NOMO-1 (cell line): ENCODE measurements around the gene UCN.

Source experiments
- DNase-seq, 2 experiments: peaks; one replicate each; lab custom pipeline; 2025; ENCODE audit not compliant: unreplicated experiment in 2 of 2; lab: John Stamatoyannopoulos, UW

UCN gene

DNA sequence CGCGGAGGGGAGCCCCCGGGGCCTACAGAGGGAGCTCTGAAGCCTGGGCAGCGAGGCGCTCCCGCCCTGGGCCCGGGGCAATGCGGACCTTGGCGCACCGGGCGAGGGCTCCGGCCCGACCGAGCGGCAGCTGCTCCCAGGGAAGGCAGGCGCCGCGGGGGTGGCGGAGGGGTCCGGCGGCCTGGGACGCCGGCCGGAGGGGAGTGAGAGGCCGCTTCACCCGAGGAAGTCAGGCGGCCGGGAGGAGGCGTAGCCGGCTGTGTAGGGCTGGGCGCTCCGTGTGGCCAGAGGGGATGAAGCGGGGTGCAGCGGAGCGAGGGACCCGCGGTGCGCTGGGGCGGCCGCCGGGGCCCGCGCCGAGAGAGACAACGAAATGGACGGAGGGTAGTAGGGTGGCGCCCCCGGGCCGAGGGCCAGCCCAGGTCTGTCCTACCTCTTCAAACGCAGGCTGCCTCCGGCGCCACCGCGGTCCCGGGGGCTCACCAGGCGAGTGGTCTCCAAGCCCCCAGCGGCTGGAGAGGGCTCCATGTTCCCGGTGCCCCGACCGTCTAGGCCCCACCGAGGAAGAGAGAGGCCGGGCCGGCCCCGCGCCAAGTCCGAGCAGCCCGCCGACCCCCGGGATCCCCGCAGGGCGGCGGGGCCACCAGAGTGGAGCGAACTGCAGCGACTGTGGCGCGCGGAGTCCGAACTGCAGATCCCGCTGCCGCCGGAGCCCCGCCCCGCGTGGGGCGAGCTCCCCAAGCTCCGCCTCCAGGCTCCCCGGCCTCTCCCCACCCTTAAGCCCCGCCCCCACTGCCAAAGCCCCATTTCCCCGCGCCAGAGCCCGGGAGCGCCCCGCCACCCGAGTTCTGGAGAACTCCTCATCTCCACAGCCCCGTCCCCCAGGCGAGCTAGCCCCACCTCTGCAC lies 45.6 kb downstream of the UCN start, which contains the start of gene SLC30A3:
SLC30A3 (minus strand) TSS at position 669 of the 908 bp plus-strand sequence; CDS start at position 528, 141 bp downstream.
- DNase-seq = peak; percentile 29 to 32

DNA sequence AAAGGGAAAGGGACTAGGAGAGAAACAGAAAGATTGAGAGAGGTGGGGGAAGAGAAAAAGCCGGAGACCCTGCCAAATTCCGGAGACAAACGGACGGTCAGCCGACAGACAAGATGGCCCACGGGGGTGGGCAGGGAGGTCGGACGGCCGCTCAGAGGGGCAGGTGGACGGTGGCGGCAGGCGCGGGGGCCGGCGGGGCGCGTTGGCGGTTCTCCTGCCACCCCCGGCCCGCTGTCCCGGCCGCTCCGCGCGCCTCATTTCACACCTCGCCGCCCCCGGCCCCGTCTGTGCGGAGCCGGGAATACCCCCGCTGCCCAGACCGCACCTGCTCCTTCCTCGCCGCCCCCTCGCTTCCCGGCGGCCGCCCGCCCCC lies 46.3 kb downstream of the UCN start:
- DNase-seq = no peak

DNA sequence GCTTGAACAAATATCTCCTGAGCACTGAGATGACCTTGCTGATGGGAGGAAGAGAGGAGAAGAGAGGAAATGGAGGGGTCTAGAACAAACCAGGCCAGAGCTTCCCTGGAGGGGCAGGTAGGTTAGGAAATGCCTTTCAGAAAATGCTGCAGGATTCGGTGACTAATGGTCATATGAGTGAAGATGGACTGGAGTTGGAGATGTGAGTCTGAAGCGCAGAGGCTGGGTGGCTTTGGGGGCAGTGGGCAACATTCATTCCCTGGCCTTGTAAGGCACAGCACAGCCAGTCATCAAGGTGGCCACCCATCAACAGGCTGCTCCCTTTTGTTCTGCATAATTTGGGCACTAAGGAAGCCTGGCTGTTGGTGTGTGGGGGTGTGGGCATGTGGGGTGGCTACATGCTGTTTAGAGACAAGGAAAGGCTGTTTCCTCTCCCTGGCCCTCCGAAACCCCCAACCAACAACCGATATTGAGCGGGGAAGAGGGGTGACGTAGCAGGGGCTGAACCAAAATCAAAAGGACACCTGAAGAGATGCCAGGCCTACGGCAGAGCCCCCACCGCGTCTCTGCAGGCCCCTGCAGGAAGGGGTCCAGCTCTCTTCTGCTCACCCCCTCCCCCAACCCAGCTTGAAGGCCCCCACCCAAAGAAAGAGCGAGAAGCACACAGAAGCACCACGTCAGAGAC lies 46.9 kb downstream of the UCN start:
- DNase-seq = no peak

DNA sequence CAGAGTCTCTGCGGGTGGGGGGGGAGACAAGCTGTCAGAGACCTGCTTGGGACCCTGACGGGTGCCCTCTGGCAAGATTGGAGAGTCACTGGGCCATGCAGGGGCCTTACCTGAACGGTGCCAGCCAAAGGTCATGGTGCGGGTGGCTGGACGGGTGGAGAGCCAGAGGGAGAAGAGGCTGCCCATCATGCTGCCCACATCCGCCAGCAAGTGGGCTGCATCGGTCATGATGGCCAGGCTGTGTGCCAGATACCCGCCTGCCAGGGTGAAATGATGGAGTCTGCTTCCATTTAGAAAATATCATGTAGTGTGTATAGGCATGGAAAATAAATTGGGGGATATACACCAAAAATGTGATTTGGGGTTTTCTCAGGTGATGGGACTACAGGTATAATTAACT lies 50.2 kb downstream of the UCN start:
- no peak for DNase-seq
